OCI-LY1 (cell line): ENCODE measurements around the gene ADAMTSL1.

ENCODE experiments used
- H2AFZ ChIP-seq: fragments of 200-600 bp; sonication (generic), shearing (Covaris generic); 2 replicates; pipeline ENCODE4 v1.6.0; 2014; ENCODE audit warnings: antibody characterized with exemption, mild to moderate bottlenecking, low read length
- H3F3A ChIP-seq: fragments of 200-600 bp; sonication (generic), shearing (Covaris generic); 2 replicates; pipeline ENCODE4 v1.6.0; 2014; ENCODE audit warnings: mild to moderate bottlenecking, antibody characterized with exemption, low read length, moderate library complexity; ENCODE audit not compliant: insufficient read depth
- H3K27ac ChIP-seq: fragments of 200-600 bp; sonication (generic); 2 replicates; pipeline ENCODE4 v1.5.1; 2014; ENCODE audit warnings: low read length, mixed run types, mild to moderate bottlenecking, low read depth; ENCODE audit not compliant: poor library complexity, severe bottlenecking
- H3K27me3 ChIP-seq: fragments of 200-600 bp; sonication (generic); 2 replicates; pipeline ENCODE4 v1.6.0; 2014; ENCODE audit warnings: antibody characterized with exemption, mild to moderate bottlenecking, low read length, moderate library complexity; ENCODE audit not compliant: insufficient read depth
- H3K36me3 ChIP-seq: fragments of 200-600 bp; sonication (generic); 2 replicates; pipeline ENCODE4 v1.6.1; 2014; ENCODE audit warnings: mild to moderate bottlenecking, antibody characterized with exemption, low read length, moderate library complexity, mixed read lengths; ENCODE audit not compliant: insufficient read depth
- H3K4me1 ChIP-seq: fragments of 200-600 bp; sonication (generic); 2 replicates; pipeline ENCODE4 v1.5.1; 2014; ENCODE audit warnings: mild to moderate bottlenecking, low read length, moderate library complexity; ENCODE audit not compliant: insufficient read depth, severe bottlenecking
- H3K4me2 ChIP-seq: fragments of 200-600 bp; sonication (generic), shearing (Covaris generic); 2 replicates; pipeline ENCODE4 v1.6.1; 2014; ENCODE audit warnings: low read length
- H3K4me3 ChIP-seq: fragments of 200-600 bp; sonication (generic); 2 replicates; pipeline ENCODE4 v1.5.1; 2014; ENCODE audit warnings: low read length, low read depth, mild to moderate bottlenecking, mixed read lengths; ENCODE audit not compliant: poor library complexity, severe bottlenecking
- H3K79me2 ChIP-seq: fragments of 200-600 bp; shearing (Covaris generic); 2 replicates; pipeline ENCODE4 v1.6.1; 2016; ENCODE audit warnings: mixed run types, low read length, mixed read lengths; ENCODE audit not compliant: insufficient read depth
- H3K9ac ChIP-seq: fragments of 200-600 bp; sonication (generic), shearing (Covaris generic); 2 replicates; pipeline ENCODE4 v1.6.1; 2014; ENCODE audit warnings: mild to moderate bottlenecking, low read length, mixed read lengths
- H3K9me2 ChIP-seq: fragments of 200-600 bp; sonication (generic), shearing (Covaris generic); 2 replicates; pipeline ENCODE4 v1.6.1; 2014; ENCODE audit warnings: low read depth, mild to moderate bottlenecking, low read length, mixed read lengths
- H3K9me3 ChIP-seq: fragments of 200-600 bp; shearing (Covaris generic); 2 replicates; pipeline ENCODE4 v1.6.1; 2014; ENCODE audit warnings: low read length, mixed read lengths
- H4K20me1 ChIP-seq: fragments of 200-600 bp; sonication (generic), shearing (Covaris generic); 2 replicates; pipeline ENCODE4 v1.6.0; 2016; ENCODE audit warnings: mild to moderate bottlenecking, low read length; ENCODE audit not compliant: insufficient read depth
- EZH2 ChIP-seq: fragments of 200-600 bp; sonication (generic), shearing (Covaris generic); IDR thresholded peaks from 2 replicates; pipeline ENCODE4 v1.8.0; 2017; ENCODE audit warnings: borderline replicate concordance, mixed run types, mild to moderate bottlenecking, antibody characterized with exemption, low read length, moderate library complexity, mixed read lengths
- TF ChIP-seq, protein P1 (sequence below): fragments of 200-600 bp; sonication (generic), shearing (Covaris generic); IDR thresholded peaks from 2 replicates; pipeline ENCODE4 v1.5.1; 2017; ENCODE audit warnings: mild to moderate bottlenecking, antibody characterized with exemption, low read length, moderate library complexity, mixed read lengths

The ADAMTSL1 gene

DNA sequence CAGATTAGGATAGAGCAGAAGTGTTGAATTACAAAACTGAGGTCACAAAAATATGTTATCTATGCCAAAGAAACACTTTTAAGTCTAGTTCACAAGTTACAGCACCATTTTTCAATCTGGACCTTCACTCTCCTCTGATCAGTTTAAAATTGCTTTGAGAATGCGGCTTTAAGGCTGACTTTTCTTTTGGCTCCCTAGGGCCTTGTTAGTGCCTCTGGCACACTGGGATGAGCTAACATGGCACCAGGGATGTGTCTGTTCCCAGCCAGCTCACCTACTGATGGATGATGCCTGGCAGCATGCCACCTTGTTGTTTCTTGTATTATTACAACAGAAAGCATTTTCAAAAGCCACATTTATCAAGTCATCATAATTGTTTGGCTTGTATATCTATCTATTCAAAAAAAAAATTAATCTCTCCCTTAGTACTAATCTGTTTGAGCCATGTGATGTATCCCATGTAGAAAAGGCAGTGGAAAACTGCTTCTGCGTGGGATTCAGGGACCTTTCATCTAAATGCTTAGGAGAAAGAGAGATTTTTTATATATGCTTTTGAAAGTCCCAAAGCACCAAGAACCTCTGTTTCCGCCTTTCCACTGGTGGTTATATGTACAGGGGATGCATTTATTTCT, 46.6 kb downstream of the ADAMTSL1 start:
- Histone ChIP-seq H3K4me1 (no peaks in the 10 kb centered on the region), H3K27ac (no peak overlapping the region), H3K4me2 (no peak overlapping the region), H4K20me1 (no peaks in the 10 kb centered on the region), H3K4me3 (no peak overlapping the region), H3K27me3 (no peaks in the 10 kb centered on the region), H3K36me3 (no peaks in the 10 kb centered on the region), H3F3A (no peaks in the 10 kb centered on the region), H3K9me3 (no peaks in the 10 kb centered on the region), H3K79me2 (no peaks in the 10 kb centered on the region), H2AFZ (no peak overlapping the region), H3K9me2 (no peaks in the 10 kb centered on the region), H3K9ac (no peak overlapping the region)
- TF ChIP-seq, protein P1, sequence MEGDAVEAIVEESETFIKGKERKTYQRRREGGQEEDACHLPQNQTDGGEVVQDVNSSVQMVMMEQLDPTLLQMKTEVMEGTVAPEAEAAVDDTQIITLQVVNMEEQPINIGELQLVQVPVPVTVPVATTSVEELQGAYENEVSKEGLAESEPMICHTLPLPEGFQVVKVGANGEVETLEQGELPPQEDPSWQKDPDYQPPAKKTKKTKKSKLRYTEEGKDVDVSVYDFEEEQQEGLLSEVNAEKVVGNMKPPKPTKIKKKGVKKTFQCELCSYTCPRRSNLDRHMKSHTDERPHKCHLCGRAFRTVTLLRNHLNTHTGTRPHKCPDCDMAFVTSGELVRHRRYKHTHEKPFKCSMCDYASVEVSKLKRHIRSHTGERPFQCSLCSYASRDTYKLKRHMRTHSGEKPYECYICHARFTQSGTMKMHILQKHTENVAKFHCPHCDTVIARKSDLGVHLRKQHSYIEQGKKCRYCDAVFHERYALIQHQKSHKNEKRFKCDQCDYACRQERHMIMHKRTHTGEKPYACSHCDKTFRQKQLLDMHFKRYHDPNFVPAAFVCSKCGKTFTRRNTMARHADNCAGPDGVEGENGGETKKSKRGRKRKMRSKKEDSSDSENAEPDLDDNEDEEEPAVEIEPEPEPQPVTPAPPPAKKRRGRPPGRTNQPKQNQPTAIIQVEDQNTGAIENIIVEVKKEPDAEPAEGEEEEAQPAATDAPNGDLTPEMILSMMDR = no peak
- TF ChIP-seq EZH2 = no peak

DNA sequence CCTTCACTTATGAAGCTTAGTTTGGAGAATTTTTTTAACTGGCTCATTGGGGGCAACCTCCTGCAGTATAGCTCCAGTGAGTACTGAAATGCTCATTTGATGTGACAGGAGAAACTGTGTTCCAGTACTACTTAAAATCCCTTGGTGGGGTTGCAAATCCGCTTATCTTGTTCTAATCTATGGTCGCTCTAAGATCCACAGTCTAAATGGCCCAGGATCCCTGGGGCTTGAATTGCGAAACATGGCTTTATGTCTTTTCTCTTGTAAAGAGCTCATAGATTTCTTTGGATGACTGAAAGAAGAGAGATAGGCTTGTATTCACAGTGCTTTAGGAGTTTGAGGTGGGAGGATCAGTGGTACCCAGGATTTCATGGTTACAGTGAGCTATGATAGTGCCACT, 52.7 kb downstream of the ADAMTSL1 start:
- H3K27me3 ChIP-seq = no peaks in the 10 kb centered on the region
- H3K4me3 ChIP-seq = no peak overlapping the region
- H4K20me1 ChIP-seq = no peaks in the 10 kb centered on the region
- no peak overlapping the region for H3K27ac ChIP-seq
- H3K9ac ChIP-seq = no peak overlapping the region
- H3K4me1 ChIP-seq = no peaks in the 10 kb centered on the region
- H2AFZ ChIP-seq = no peak overlapping the region
- TF ChIP-seq EZH2 = no peak
- TF ChIP-seq, protein P1 = no peak
- no peaks in the 10 kb centered on the region for H3F3A ChIP-seq
- H3K4me2 ChIP-seq = no peak overlapping the region
- H3K36me3 ChIP-seq = no peaks in the 10 kb centered on the region
- H3K9me2 ChIP-seq = no peaks in the 10 kb centered on the region
- no peaks in the 10 kb centered on the region for H3K79me2 ChIP-seq
- no peaks in the 10 kb centered on the region for H3K9me3 ChIP-seq

DNA sequence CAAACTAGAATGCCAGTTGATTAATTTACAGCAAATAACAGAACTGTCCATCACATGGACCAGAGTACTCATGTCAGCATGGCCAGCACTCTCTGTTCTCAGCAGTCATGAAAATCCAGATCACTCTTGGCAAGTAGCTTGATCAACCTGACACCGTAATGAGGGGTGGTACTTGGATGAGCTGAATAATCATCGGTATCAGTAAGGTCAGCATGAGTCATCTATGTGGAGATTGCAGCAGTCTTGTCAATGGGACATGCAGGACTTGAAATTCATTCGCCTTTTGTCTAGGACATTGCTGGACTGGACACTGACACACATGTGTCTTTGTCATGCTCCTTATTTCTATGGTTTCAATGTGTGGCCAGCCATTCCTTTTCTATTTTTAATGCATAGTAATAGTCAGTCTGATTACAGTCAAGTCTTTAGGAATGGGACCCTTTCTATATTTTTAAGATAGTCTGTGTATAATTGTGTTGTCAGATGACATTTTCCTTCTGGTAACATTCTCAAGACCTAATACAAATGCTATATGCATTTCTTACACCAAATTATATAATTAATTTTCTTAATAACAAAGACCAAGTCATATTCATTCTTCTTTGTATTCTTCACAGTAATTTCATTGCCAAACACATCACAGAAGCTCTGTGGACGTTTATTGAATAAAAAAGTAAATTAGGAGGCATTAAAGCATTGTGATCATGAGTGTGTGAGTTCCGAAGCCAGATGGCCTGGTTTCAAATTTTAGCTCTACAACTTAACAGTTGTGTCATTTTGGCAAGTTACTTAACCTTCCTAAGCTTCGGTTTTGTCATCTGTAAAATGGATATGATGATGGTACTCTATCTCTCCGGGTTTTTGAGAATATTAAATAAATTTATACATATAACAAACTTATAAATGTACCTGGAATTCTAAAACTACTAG, 57.4 kb downstream of the ADAMTSL1 start:
- no peak overlapping the region for H3K27ac ChIP-seq

More for the DNA sequence above, 57.4 kb downstream of the ADAMTSL1 start:
- Histone ChIP-seq H3K36me3 (no peaks in the 10 kb centered on the region), H3K79me2 (no peaks in the 10 kb centered on the region), H4K20me1 (no peaks in the 10 kb centered on the region), H3K4me1 (no peaks in the 10 kb centered on the region), H3K9ac (no peak overlapping the region), H3K4me2 (no peak overlapping the region), H2AFZ (no peak overlapping the region), H3K9me2 (no peaks in the 10 kb centered on the region), H3K9me3 (peaks cover 13% of the 10 kb centered on the region), H3F3A (no peaks in the 10 kb centered on the region), H3K27me3 (no peaks in the 10 kb centered on the region), H3K4me3 (no peak overlapping the region)
- no peak for TF ChIP-seq EZH2
- TF ChIP-seq, protein P1 = no peak
